ENCODE data around the gene KRTAP5-9. TPM values are rescaled to one million over a fixed set of nuclear protein-coding genes. Genes with fewer than 3 reads are reported as not detected.

Gene KRTAP5-9
- total and polyA plus RNA-seq, 2 donors (not counting 3 experiments of a cell fraction or from before 2014, with no cell fraction given) = 0.28 TPM; not detected in 1

GRCh38 chr11:71545405-71545966 lies 2.7 kb upstream of the KRTAP5-9 start:
- ChIA-PET CTCF (no interaction called here), POLR2A (no interaction called here)
- Histone ChIP-seq H2AFZ (ENCODE audit: low read depth, low read length) (no peak overlapping the region), H4K20me1 (replicated peaks; ENCODE audit: control insufficient read depth, extremely low read depth, insufficient read depth, low read length) (no peaks in the 10 kb centered on the region), H3K27ac (ENCODE audit: insufficient read depth, low read depth, low read length) (no peak overlapping the region), H3K4me3 (replicated peaks in 1 of 3; ENCODE audit: insufficient read depth in 1 of 3, low read depth in 1 of 3, low read length in 3 of 3) (no peak overlapping the region), H3K9me1 (replicated peaks; ENCODE audit: control insufficient read depth, extremely low read depth, insufficient read depth, low read length) (no peaks in the 10 kb centered on the region), H3K9me3 (replicated peaks; ENCODE audit: control insufficient read depth, insufficient read depth, low read length) (no peaks in the 10 kb centered on the region), H3K36me3 (ENCODE audit: control insufficient read depth in 2 of 2, extremely low read depth in 1 of 2, insufficient read depth in 2 of 2, low read length in 2 of 2) (no peaks in the 10 kb centered on the region), H3K27me3 (ENCODE audit: control insufficient read depth in 2 of 2, insufficient read depth in 2 of 2, low read length in 2 of 2) (no peaks in the 10 kb centered on the region), H3K9ac (replicated peaks; ENCODE audit: extremely low read depth, insufficient read depth, low read length) (no peak overlapping the region), H3K4me1 (ENCODE audit: control insufficient read depth, extremely low read depth, insufficient read depth, low read length) (no peaks in the 10 kb centered on the region), H3K79me2 (ENCODE audit: control insufficient read depth, insufficient read depth, low read length) (no peaks in the 10 kb centered on the region), H3K4me2 (ENCODE audit: insufficient read depth, low read length) (no peak overlapping the region)
- FAIRE-seq = no peak
- no peak for DNase-seq (ENCODE audit: low read depth, low spot score)
- dilution Hi-C loops (cut with MboI; ENCODE audit: extremely low pct_ligation_motif_present, low sequenced_read_pairs) (no loop called here), intact Hi-C loops (cut with micrococcal nuclease) (no loop called here)
- TF ChIP-seq EZH2 (IDR thresholded peaks at IDR 0.05; ENCODE audit: borderline replicate concordance, low read depth, low read length, severe bottlenecking) (no peak), JUN (IDR thresholded peaks at IDR 0.05; ENCODE audit: borderline replicate concordance, insufficient read depth, insufficient read length, low read depth) (no peak), POLR2A (IDR thresholded peaks at IDR 0.05; ENCODE audit: low read depth, low read length) (no peak), FOS (IDR thresholded peaks at IDR 0.05; ENCODE audit: borderline replicate concordance, insufficient read depth, low read length) (no peak), MYC (IDR thresholded peaks at IDR 0.05; ENCODE audit: low read depth, low read length) (no peak), POLR2AphosphoS5 (IDR thresholded peaks at IDR 0.05; ENCODE audit: insufficient read depth, low read depth, low read length) (no peak)
- TF ChIP-seq, protein P1, sequence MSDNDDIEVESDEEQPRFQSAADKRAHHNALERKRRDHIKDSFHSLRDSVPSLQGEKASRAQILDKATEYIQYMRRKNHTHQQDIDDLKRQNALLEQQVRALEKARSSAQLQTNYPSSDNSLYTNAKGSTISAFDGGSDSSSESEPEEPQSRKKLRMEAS (IDR thresholded peaks at IDR 0.05; ENCODE audit: insufficient read depth, insufficient read length) = no peak
- TF ChIP-seq, protein P2, sequence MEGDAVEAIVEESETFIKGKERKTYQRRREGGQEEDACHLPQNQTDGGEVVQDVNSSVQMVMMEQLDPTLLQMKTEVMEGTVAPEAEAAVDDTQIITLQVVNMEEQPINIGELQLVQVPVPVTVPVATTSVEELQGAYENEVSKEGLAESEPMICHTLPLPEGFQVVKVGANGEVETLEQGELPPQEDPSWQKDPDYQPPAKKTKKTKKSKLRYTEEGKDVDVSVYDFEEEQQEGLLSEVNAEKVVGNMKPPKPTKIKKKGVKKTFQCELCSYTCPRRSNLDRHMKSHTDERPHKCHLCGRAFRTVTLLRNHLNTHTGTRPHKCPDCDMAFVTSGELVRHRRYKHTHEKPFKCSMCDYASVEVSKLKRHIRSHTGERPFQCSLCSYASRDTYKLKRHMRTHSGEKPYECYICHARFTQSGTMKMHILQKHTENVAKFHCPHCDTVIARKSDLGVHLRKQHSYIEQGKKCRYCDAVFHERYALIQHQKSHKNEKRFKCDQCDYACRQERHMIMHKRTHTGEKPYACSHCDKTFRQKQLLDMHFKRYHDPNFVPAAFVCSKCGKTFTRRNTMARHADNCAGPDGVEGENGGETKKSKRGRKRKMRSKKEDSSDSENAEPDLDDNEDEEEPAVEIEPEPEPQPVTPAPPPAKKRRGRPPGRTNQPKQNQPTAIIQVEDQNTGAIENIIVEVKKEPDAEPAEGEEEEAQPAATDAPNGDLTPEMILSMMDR (IDR thresholded peaks at IDR 0.05; ENCODE audit: extremely low read depth in 1 of 2, insufficient read depth in 1 of 2, low read depth in 1 of 2, low read length in 2 of 2) = no peak
- no TSS peak for BruUV-seq (replicated peaks)
